IMR-90 (cell line): ENCODE results near the gene MCRIP2. TPM values are rescaled to one million over a fixed set of nuclear protein-coding genes. Genes with fewer than 3 reads are reported as not detected.

Source experiments
- ATAC-seq: fragments of 200-7000 bp; cut with Tn5 transposase; 2 replicates; pipeline ENCODE4 v1.9.1; 2020; ENCODE audit warnings: low read depth, mild to moderate bottlenecking, moderate library complexity
- BruUV-seq: library from RNA; stranded (reverse); fragments of 400-500 nt; replicated peaks from 2 replicates; lab custom pipeline; 2021; lab: Mats Ljungman, UMichigan
- CTCF ChIA-PET: fragments of 300-600 bp; formaldehyde crosslinking; extraction: SDS; loops from one replicate; lab custom pipeline; 2021; ENCODE audit warnings: antibody characterized with exemption; lab: Yijun Ruan, JAX
- POLR2A ChIA-PET: fragments of 300-600 bp; sonication (Branson Sonifier 250); formaldehyde crosslinking; loops from one replicate; lab custom pipeline; 2022; ENCODE audit warnings: antibody characterized with exemption; ENCODE audit not compliant: unreplicated experiment; lab: Charles Lee
- DNase-seq: peaks from one replicate; pipeline ENCODE4 v3.0.0; 2013
- H2AFZ ChIP-seq: replicated peaks from 2 replicates; pipeline ENCODE3; 2013; ENCODE audit warnings: low read length, mild to moderate bottlenecking; ENCODE audit not compliant: poor library complexity
- H2AK5ac ChIP-seq: 2 replicates; pipeline ENCODE4 v1.6.1; 2013; ENCODE audit warnings: low read depth, low read length, inconsistent platforms
- H2AK9ac ChIP-seq: replicated peaks from 2 replicates; pipeline ENCODE3; 2013; ENCODE audit warnings: mild to moderate bottlenecking, low read depth, low read length, moderate library complexity; ENCODE audit not compliant: poor library complexity
- H2BK120ac ChIP-seq: 2 replicates; pipeline ENCODE4 v1.6.1; 2013; ENCODE audit warnings: low read depth, low read length, inconsistent platforms
- H2BK15ac ChIP-seq: 3 replicates; pipeline ENCODE4 v1.6.1; 2013; ENCODE audit warnings: low read depth, low read length, inconsistent platforms
- H2BK20ac ChIP-seq: 2 replicates; pipeline ENCODE4 v1.6.1; 2013; ENCODE audit warnings: low read depth, mild to moderate bottlenecking, inconsistent platforms, low read length, moderate library complexity
- H2BK5ac ChIP-seq: 2 replicates; pipeline ENCODE4 v1.6.1; 2013; ENCODE audit warnings: mild to moderate bottlenecking, low read depth, low read length, inconsistent platforms; ENCODE audit not compliant: poor library complexity, severe bottlenecking
- H3K14ac ChIP-seq: replicated peaks from 2 replicates; pipeline ENCODE4 v1.6.1; 2013; ENCODE audit warnings: low read depth, low read length, inconsistent platforms
- H3K18ac ChIP-seq: 2 replicates; pipeline ENCODE4 v1.6.1; 2013; ENCODE audit warnings: low read depth, low read length, control low read depth
- H3K23ac ChIP-seq: 2 replicates; pipeline ENCODE4 v1.6.1; 2013; ENCODE audit warnings: low read depth, low read length, inconsistent platforms
- H3K27ac ChIP-seq: 2 replicates; pipeline ENCODE4 v1.5.1; 2013; ENCODE audit warnings: mild to moderate bottlenecking, control low read depth, low read length; ENCODE audit not compliant: insufficient read depth
- H3K27me3 ChIP-seq: 2 replicates; pipeline ENCODE4 v1.6.1; 2013; ENCODE audit warnings: low read length; ENCODE audit not compliant: control insufficient read depth, insufficient read depth
- H3K36me3 ChIP-seq: 2 replicates; pipeline ENCODE4 v1.6.1; 2013; ENCODE audit warnings: low read length, mixed read lengths; ENCODE audit not compliant: control insufficient read depth, insufficient read depth
- H3K4ac ChIP-seq: 2 replicates; pipeline ENCODE4 v1.6.1; 2013; ENCODE audit warnings: low read depth, low read length, inconsistent platforms
- H3K4me1 ChIP-seq: 2 replicates; pipeline ENCODE4 v1.6.1; 2013; ENCODE audit warnings: low read length, mixed read lengths; ENCODE audit not compliant: control insufficient read depth, insufficient read depth
- H3K4me2 ChIP-seq: 2 replicates; pipeline ENCODE4 v1.6.1; 2013; ENCODE audit warnings: low read depth, mild to moderate bottlenecking, control low read depth, low read length, moderate library complexity
- H3K4me3 ChIP-seq: 2 replicates; pipeline ENCODE4 v1.5.1; 2013; ENCODE audit warnings: low read depth, mild to moderate bottlenecking, control low read depth, low read length, moderate library complexity; ENCODE audit not compliant: insufficient read depth
- H3K56ac ChIP-seq: 2 replicates; pipeline ENCODE4 v1.6.1; 2013; ENCODE audit warnings: low read length, inconsistent platforms; ENCODE audit not compliant: insufficient read depth; ENCODE audit errors: extremely low read depth
- H3K79me1 ChIP-seq, 2 experiments: 2 replicates each; pipeline ENCODE4 v1.6.1; 2013; ENCODE audit warnings: low read length in 2 of 2, inconsistent platforms in 1 of 2, low read depth in 1 of 2
- H3K9ac ChIP-seq: 2 replicates; pipeline ENCODE4 v1.6.1; 2013; ENCODE audit warnings: low read depth, low read length, control low read depth
- H3K9me1 ChIP-seq: 2 replicates; pipeline ENCODE4 v1.6.1; 2013; ENCODE audit warnings: low read length, inconsistent platforms; ENCODE audit not compliant: insufficient read depth
- H3K9me3 ChIP-seq: 2 replicates; pipeline ENCODE4 v1.6.1; 2013; ENCODE audit warnings: low read length; ENCODE audit not compliant: control insufficient read depth, insufficient read depth
- H4K20me1 ChIP-seq: 2 replicates; pipeline ENCODE4 v1.6.1; 2013; ENCODE audit warnings: low read length, inconsistent platforms; ENCODE audit not compliant: insufficient read depth
- H4K5ac ChIP-seq: 2 replicates; pipeline ENCODE4 v1.6.1; 2013; ENCODE audit warnings: mild to moderate bottlenecking, low read depth, low read length, control low read depth
- H4K8ac ChIP-seq, 2 experiments: 2 replicates each; pipeline ENCODE4 v1.6.1; 2013; ENCODE audit warnings: low read depth in 2 of 2, low read length in 2 of 2, control low read depth in 1 of 2, inconsistent platforms in 1 of 2
- H4K91ac ChIP-seq: 2 replicates; pipeline ENCODE4 v1.6.1; 2013; ENCODE audit warnings: low read depth, low read length, inconsistent platforms; ENCODE audit not compliant: insufficient read depth
- FOS ChIP-seq: fragments of 150-350 bp; IDR thresholded peaks from 2 replicates; pipeline ENCODE4 v1.6.1; 2016; ENCODE audit warnings: low read depth, low read length
- MAFK ChIP-seq: IDR thresholded peaks from 2 replicates; pipeline ENCODE4 v1.6.1; 2012; ENCODE audit warnings: low read depth, low read length, improper control_type of control experiment
- MAZ ChIP-seq: IDR thresholded peaks from 2 replicates; pipeline ENCODE4 v1.6.1; 2012; ENCODE audit warnings: low read depth, mild to moderate bottlenecking, low read length, improper control_type of control experiment, moderate library complexity, borderline replicate concordance
- WGBS, 2 experiments: methylation state at CpG; one replicate each; pipeline versions ENCODE4 v1.1.5 to v1.1.7; 2013; ENCODE audit warnings: missing lambda C conversion rate in 2 of 2; ENCODE audit not compliant: insufficient read length in 1 of 2; ENCODE audit errors: extremely low coverage in 2 of 2; 5-methylcytosine and 5-hydroxymethylcytosine counted together
- dilution Hi-C: fragments of 300-500 bp; cut with HindIII; formaldehyde crosslinking; loops from one replicate; pipeline ENCODE4 v1.14.3; 2018; ENCODE audit warnings: low sequenced_read_pairs; ENCODE audit not compliant: unreplicated experiment
- in situ Hi-C: fragments of 300-500 bp; cut with MboI; formaldehyde crosslinking; loops from 3 replicates; pipeline ENCODE4 v1.14.3; 2019; ENCODE audit warnings: low sequenced_read_pairs, inconsistent platforms, mixed read lengths
- intact Hi-C: fragments of 100-400 bp; cut with micrococcal nuclease; formaldehyde crosslinking; loops from 2 replicates; pipeline ENCODE4 v1.10.0; 2022
- polyA plus RNA-seq, 3 experiments: library from polyadenylated mRNA; depleted of rRNA; stranded (reverse); fragments of >200 nt; gene quantifications; 2 replicates each; pipeline ENCODE4 v1.2.3, GENCODE V29; 2012; ENCODE audit warnings: low replicate concordance in 1 of 3
- total RNA-seq: library from RNA; depleted of rRNA; stranded (reverse); fragments of >200 nt; gene quantifications from 2 replicates; pipeline ENCODE4 v1.2.3, GENCODE V29; 2012

The MCRIP2 gene
- total and polyA plus RNA-seq, 2 of the 4 experiments (the other 2 are of a cell fraction): 6.3 to 19.6 TPM

- no peak overlapping the region for H2BK5ac ChIP-seq
- H3K23ac ChIP-seq: no peak overlapping the region
- no peak overlapping the region for H2BK120ac ChIP-seq
- H3K27ac ChIP-seq: no peak overlapping the region
- no peak overlapping the region for H3K4ac ChIP-seq
- peaks cover 15% of the 10 kb centered on the region for H3K9me1 ChIP-seq
- intact Hi-C loops: no loop called here
- no peak overlapping the region for H3K18ac ChIP-seq
- no peaks in the 10 kb centered on the region for H3K9me3 ChIP-seq
- H3K56ac ChIP-seq: no peak overlapping the region
- BruUV-seq: no TSS peak
- peaks cover 9 to 35% of the 10 kb centered on the region in 2 experiments; a peak in 3 of 4 replicates for H3K79me1 ChIP-seq
- H4K91ac ChIP-seq: no peak overlapping the region
- DNase-seq (no peak), ATAC-seq (no peak)
- in situ Hi-C loops: no loop called here
- H3K27me3 ChIP-seq: no peaks in the 10 kb centered on the region
- no peak overlapping the region for H2AK5ac ChIP-seq
- ChIA-PET POLR2A (no interaction called here), CTCF (no interaction called here)
- H3K4me1 ChIP-seq: peaks cover 20% of the 10 kb centered on the region
- no peak overlapping the region for H3K4me3 ChIP-seq
- no peak overlapping the region for H2AFZ ChIP-seq
- peaks cover 40% of the 10 kb centered on the region for H4K20me1 ChIP-seq
- no peak overlapping the region for H4K8ac ChIP-seq
- no peak overlapping the region for H2AK9ac ChIP-seq
- H3K14ac ChIP-seq: no peak overlapping the region
- no peak overlapping the region for H3K9ac ChIP-seq
- no peak overlapping the region for H2BK15ac ChIP-seq
- no peak overlapping the region for H3K4me2 ChIP-seq
- TF ChIP-seq MAZ: no peak
- TF ChIP-seq MAFK: no peak
- TF ChIP-seq FOS: no peak
- dilution Hi-C loops: no loop called here
- H4K5ac ChIP-seq: no peak overlapping the region
- WGBS, 2 experiments: 72% methylated on average over 20 of the region's 57 CpGs; no CpG with 5 or more reads in 1 of the 2 experiments
- peaks cover 29% of the 10 kb centered on the region for H3K36me3 ChIP-seq
- H2BK20ac ChIP-seq: no peak overlapping the region
Measured at GRCh38 chr16:677316-678190, 35.9 kb downstream of the MCRIP2 start.
